IPS-18c (cell line): Measurements from ENCODE around the gene KLHL25.
A peak's percentile ranks its signal among the peaks of the same experiment; 100 is the strongest.
"Not testable (repeated sequence)": the region's sequence is repeated elsewhere in the genome, so short reads cannot be mapped to it uniquely, and the experiment has no call there.

ENCODE experiments used
- H3K4me3 ChIP-seq: 2 replicates; pipeline ENCODE4 v1.7.0; 2013; ENCODE audit warnings: low read depth, mild to moderate bottlenecking, low read length, moderate library complexity; ENCODE audit not compliant: insufficient read depth
- H3K9me3 ChIP-seq: one replicate; pipeline ENCODE4 v1.6.1; 2013; ENCODE audit warnings: mild to moderate bottlenecking, low read length, moderate library complexity; ENCODE audit not compliant: control insufficient read depth, insufficient read depth

The KLHL25 gene

DNA sequence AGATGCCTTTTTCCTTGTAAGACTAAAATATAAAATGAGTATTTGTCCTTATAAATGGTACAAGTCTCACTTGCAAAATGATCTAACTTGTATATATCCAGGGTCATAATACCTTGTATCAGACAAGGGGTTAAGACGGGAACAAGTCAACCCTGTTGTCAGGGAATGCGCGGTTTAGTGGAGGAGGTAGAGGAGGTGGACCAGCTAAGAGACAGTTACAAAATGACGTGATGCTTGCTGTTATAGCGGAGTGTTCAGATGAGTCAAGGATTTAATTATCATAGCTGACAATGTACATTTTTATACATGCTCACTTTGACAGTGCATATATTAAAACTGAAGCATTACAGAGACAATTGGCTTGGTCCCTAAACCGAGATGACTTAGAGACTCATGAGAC lies 26.8 kb upstream of the KLHL25 start:
- H3K4me3 ChIP-seq, result no peak overlapping the region
- no peaks in the 10 kb centered on the region for H3K9me3 ChIP-seq

DNA sequence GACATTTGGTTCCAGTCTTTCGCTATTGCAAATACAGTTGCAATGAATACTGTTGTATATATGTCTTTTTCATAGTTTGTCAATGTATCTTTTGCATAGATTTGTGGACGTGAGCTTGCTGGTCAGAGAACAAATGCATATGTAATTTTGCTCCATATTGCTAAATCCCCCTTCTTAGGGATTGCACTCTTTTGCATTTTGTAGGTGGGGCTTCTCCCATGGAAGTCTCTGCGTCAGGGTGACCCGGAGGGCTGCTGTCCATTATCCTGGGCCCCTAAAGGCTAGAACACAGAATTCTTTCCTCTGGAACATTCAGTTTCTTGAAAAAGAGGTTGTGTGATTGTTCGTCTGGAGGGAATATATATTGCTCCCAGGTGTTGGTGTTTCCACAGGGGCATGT lies 25.2 kb upstream of the KLHL25 start:
- H3K4me3 ChIP-seq, result no peak overlapping the region
- H3K9me3 ChIP-seq, result no peaks in the 10 kb centered on the region

DNA sequence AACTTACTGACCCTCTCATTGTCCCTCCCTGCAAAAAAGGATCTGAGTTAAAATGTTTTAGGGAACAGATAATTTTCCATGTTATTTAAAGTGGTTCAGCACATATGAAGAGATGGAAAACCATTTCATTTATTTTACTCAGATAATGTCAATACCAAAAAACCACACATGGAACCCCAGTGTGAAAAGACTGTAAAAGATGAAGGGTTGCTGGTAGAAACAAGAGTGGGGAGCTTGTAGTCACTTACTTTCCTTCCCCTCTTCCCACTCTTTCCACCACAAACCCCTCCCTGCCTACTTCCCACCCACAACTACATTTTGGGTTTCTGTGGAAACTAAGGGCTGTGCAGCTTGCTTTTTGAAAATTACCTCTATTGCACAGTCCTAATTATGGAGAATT lies 18.5 kb upstream of the KLHL25 start:
- H3K9me3 ChIP-seq, result no peaks in the 10 kb centered on the region
- no peak overlapping the region for H3K4me3 ChIP-seq

- Histone ChIP-seq H3K9me3 (no peaks in the 10 kb centered on the region), H3K4me3 (no peak overlapping the region)
These were observed 15.3 kb upstream of the KLHL25 start for GRCh38 chr15:85810075-85810474.

DNA sequence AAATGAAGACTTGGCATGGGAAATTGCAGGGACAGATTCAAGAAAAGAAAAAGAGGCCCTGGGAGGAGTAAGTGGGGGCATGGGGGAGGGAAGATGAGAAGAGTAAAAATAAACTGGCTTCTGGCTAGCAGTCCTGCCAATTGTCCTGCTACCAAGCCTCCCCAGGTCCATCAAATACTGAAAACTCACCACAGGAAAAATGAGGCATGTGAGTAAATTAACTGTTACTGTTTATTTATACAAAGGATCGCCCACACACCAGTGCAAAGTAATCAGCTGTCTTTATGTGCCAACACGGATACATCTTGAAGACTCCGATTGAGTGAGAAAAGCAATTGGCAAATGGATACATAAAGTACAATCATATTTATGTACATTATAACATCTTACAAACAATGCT lies 10.7 kb upstream of the KLHL25 start:
- Histone ChIP-seq H3K9me3 (no peaks in the 10 kb centered on the region), H3K4me3 (no peak overlapping the region)

GRCh38 chr15:85804481-85805170 lies 9.9 kb upstream of the KLHL25 start:
- no peak overlapping the region for H3K4me3 ChIP-seq

GRCh38 chr15:85802617-85803016 lies 7.9 kb upstream of the KLHL25 start:
- H3K4me3 ChIP-seq, H3K9me3 ChIP-seq: not testable (repeated sequence)

More at GRCh38 chr15:85804481-85805170, 9.9 kb upstream of the KLHL25 start:
- H3K9me3 ChIP-seq, result no peaks in the 10 kb centered on the region

GRCh38 chr15:85800478-85801123 lies 5.9 kb upstream of the KLHL25 start:
- H3K9me3 ChIP-seq, result no peaks in the 10 kb centered on the region

GRCh38 chr15:85796371-85796770 lies 1.6 kb upstream of the KLHL25 start:
- H3K4me3 ChIP-seq, H3K9me3 ChIP-seq: not testable (repeated sequence)

More at GRCh38 chr15:85800478-85801123, 5.9 kb upstream of the KLHL25 start:
- no peak overlapping the region for H3K4me3 ChIP-seq

- no peak overlapping the region; the same call in 1 of the 2 replicates for H3K4me3 ChIP-seq
These were observed 896 bp upstream of the KLHL25 start for GRCh38 chr15:85795337-85796305.

DNA sequence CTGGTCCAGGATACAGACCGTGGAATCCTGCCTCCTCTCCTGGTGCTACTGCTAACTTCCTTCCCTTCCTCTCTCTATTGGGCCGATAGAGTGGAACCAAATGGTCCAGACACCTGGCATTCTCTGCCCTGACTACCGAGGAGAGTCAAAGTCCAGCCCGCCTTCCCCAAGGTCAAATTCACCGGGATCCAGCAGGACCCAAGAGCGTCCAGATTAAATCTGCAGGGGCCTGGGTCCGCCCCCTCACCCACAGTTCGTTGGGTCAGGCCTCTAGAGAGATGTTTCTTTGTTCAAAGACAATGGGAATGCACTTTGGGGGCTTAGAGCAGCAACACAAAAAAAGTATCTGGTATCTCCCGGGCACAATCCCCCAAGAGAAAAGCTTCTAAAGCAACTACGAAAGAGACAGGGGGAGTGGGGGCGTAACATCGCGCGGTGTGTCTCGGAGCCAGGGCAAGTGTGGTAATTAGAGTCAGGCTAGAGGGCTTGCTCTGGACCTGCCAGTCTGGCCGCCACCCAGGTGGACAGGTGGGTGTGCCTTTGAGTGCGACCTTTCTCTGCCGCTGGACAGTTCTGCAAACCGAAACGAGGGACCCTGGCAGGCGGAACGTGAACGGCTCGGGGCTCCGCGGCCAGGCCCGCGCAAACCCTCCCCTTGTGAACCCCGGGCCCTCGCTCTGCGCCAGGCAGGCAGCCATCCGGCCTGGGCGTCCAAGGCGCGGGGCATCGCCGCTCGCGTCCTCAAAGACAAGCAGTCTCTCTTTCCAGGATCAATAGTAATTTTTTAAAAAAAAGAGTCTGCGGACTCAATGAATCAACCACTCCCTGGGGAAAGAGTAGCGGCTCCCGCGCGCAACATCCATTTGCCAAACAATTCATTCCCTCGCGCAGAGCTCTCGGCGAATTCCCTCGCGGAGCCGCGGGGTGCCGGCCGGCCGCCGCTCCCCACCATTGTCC lies 806 bp downstream of the KLHL25 start:
- Histone ChIP-seq H3K4me3 (peak overlapping the region; percentile 86), H3K9me3 (no peaks in the 10 kb centered on the region)

More at GRCh38 chr15:85795337-85796305, 896 bp upstream of the KLHL25 start:
- H3K9me3 ChIP-seq, result no peaks in the 10 kb centered on the region

DNA sequence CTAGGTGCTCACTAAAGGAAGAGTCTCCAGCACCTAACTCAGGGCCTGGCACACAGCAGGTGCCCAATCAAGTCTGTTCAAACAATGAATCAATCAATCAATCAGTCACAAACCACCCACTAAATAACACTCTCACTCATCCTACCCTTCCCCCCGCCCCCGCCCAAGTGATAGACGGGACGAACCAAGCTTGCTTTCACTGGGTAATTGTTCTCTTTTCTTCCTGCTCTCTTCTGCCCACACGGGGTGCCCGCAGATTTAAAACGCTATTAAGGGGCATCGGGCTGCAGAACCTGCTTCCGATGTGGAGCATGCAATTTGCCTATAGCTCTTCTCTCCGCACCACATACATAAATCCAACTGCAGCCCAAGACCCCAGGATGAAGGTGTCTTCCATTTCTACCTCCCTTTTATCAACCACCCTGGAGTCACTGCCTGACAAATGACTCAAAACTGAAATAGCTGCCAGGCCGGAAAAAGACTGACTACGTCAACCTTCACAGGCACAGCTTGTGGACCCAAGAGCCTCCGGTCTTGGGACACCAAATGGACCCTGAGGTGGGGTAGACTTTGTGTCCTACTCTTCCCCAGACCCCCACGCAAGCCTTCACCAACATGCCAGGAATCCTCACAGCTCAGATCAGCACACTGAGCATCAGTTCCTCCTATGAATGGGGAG lies 1.7 kb downstream of the KLHL25 start:
- peak overlapping the region; percentile 86 for H3K4me3 ChIP-seq
- H3K9me3 ChIP-seq, result no peaks in the 10 kb centered on the region

DNA sequence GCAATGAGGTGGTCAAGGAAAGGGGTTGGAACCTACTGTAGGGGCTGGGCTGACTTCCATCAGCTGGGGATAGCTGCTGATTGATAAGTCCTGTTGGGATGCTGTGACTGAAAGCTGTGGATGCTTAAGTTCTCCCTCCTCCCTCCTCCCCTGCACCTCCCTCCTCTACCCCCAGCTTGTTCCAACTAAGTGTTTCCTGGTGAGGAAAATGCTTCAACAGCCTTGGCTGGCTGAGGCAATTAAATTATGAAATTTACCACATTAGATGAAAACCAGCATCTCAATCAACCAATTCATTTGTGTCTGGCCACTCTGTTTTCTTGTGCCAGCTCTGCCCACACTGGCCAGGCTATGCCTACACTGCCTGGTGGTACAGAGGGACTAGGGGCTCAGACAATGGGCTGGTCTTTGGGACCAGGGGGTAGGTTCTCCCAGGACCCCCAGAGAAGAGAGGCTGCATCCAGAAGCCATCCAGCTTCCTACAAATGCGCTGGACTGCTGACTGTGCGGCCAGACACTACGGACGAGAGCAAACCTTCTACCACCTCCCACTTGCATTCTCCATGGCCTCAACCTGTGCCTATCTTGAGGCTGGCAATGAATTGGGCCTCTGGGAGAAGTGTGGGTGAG lies 2.5 kb downstream of the KLHL25 start:
- Histone ChIP-seq H3K9me3 (no peaks in the 10 kb centered on the region), H3K4me3 (no peak overlapping the region)

- H3K9me3 ChIP-seq, result no peaks in the 10 kb centered on the region
- no peak overlapping the region for H3K4me3 ChIP-seq
These were observed 5.2 kb downstream of the KLHL25 start for GRCh38 chr15:85789496-85789875.

GRCh38 chr15:85788771-85789495 lies 5.8 kb downstream of the KLHL25 start:
- Histone ChIP-seq H3K4me3 (no peak overlapping the region), H3K9me3 (no peaks in the 10 kb centered on the region)
